IMR-90 (cell line): ENCODE measurements around the gene SPIN1. TPM values are rescaled to one million over a fixed set of nuclear protein-coding genes. Genes with fewer than 3 reads are reported as not detected.

Source experiments
- ATAC-seq: fragments of 200-7000 bp; cut with Tn5 transposase; 2 replicates; pipeline ENCODE4 v1.9.1; 2020; ENCODE audit warnings: low read depth, mild to moderate bottlenecking, moderate library complexity
- BruUV-seq: library from RNA; stranded (reverse); fragments of 400-500 nt; replicated peaks from 2 replicates; lab custom pipeline; 2021; lab: Mats Ljungman, UMichigan
- CTCF ChIA-PET: fragments of 300-600 bp; formaldehyde crosslinking; extraction: SDS; loops from one replicate; lab custom pipeline; 2021; ENCODE audit warnings: antibody characterized with exemption; lab: Yijun Ruan, JAX
- POLR2A ChIA-PET: fragments of 300-600 bp; sonication (Branson Sonifier 250); formaldehyde crosslinking; loops from one replicate; lab custom pipeline; 2022; ENCODE audit warnings: antibody characterized with exemption; ENCODE audit not compliant: unreplicated experiment; lab: Charles Lee
- DNase-seq: peaks from one replicate; pipeline ENCODE4 v3.0.0; 2013
- H2AFZ ChIP-seq: replicated peaks from 2 replicates; pipeline ENCODE3; 2013; ENCODE audit warnings: low read length, mild to moderate bottlenecking; ENCODE audit not compliant: poor library complexity
- H2AK5ac ChIP-seq: 2 replicates; pipeline ENCODE4 v1.6.1; 2013; ENCODE audit warnings: low read depth, low read length, inconsistent platforms
- H2AK9ac ChIP-seq: replicated peaks from 2 replicates; pipeline ENCODE3; 2013; ENCODE audit warnings: mild to moderate bottlenecking, low read depth, low read length, moderate library complexity; ENCODE audit not compliant: poor library complexity
- H2BK120ac ChIP-seq: 2 replicates; pipeline ENCODE4 v1.6.1; 2013; ENCODE audit warnings: low read depth, low read length, inconsistent platforms
- H2BK15ac ChIP-seq: 3 replicates; pipeline ENCODE4 v1.6.1; 2013; ENCODE audit warnings: low read depth, low read length, inconsistent platforms
- H2BK20ac ChIP-seq: 2 replicates; pipeline ENCODE4 v1.6.1; 2013; ENCODE audit warnings: low read depth, mild to moderate bottlenecking, inconsistent platforms, low read length, moderate library complexity
- H2BK5ac ChIP-seq: 2 replicates; pipeline ENCODE4 v1.6.1; 2013; ENCODE audit warnings: mild to moderate bottlenecking, low read depth, low read length, inconsistent platforms; ENCODE audit not compliant: poor library complexity, severe bottlenecking
- H3K14ac ChIP-seq: replicated peaks from 2 replicates; pipeline ENCODE4 v1.6.1; 2013; ENCODE audit warnings: low read depth, low read length, inconsistent platforms
- H3K18ac ChIP-seq: 2 replicates; pipeline ENCODE4 v1.6.1; 2013; ENCODE audit warnings: low read depth, low read length, control low read depth
- H3K23ac ChIP-seq: 2 replicates; pipeline ENCODE4 v1.6.1; 2013; ENCODE audit warnings: low read depth, low read length, inconsistent platforms
- H3K27ac ChIP-seq: 2 replicates; pipeline ENCODE4 v1.5.1; 2013; ENCODE audit warnings: mild to moderate bottlenecking, control low read depth, low read length; ENCODE audit not compliant: insufficient read depth
- H3K27me3 ChIP-seq: 2 replicates; pipeline ENCODE4 v1.6.1; 2013; ENCODE audit warnings: low read length; ENCODE audit not compliant: control insufficient read depth, insufficient read depth
- H3K36me3 ChIP-seq: 2 replicates; pipeline ENCODE4 v1.6.1; 2013; ENCODE audit warnings: low read length, mixed read lengths; ENCODE audit not compliant: control insufficient read depth, insufficient read depth
- H3K4ac ChIP-seq: 2 replicates; pipeline ENCODE4 v1.6.1; 2013; ENCODE audit warnings: low read depth, low read length, inconsistent platforms
- H3K4me1 ChIP-seq: 2 replicates; pipeline ENCODE4 v1.6.1; 2013; ENCODE audit warnings: low read length, mixed read lengths; ENCODE audit not compliant: control insufficient read depth, insufficient read depth
- H3K4me2 ChIP-seq: 2 replicates; pipeline ENCODE4 v1.6.1; 2013; ENCODE audit warnings: low read depth, mild to moderate bottlenecking, control low read depth, low read length, moderate library complexity
- H3K4me3 ChIP-seq: 2 replicates; pipeline ENCODE4 v1.5.1; 2013; ENCODE audit warnings: low read depth, mild to moderate bottlenecking, control low read depth, low read length, moderate library complexity; ENCODE audit not compliant: insufficient read depth
- H3K56ac ChIP-seq: 2 replicates; pipeline ENCODE4 v1.6.1; 2013; ENCODE audit warnings: low read length, inconsistent platforms; ENCODE audit not compliant: insufficient read depth; ENCODE audit errors: extremely low read depth
- H3K79me1 ChIP-seq, 2 experiments: 2 replicates each; pipeline ENCODE4 v1.6.1; 2013; ENCODE audit warnings: low read length in 2 of 2, inconsistent platforms in 1 of 2, low read depth in 1 of 2
- H3K9ac ChIP-seq: 2 replicates; pipeline ENCODE4 v1.6.1; 2013; ENCODE audit warnings: low read depth, low read length, control low read depth
- H3K9me1 ChIP-seq: 2 replicates; pipeline ENCODE4 v1.6.1; 2013; ENCODE audit warnings: low read length, inconsistent platforms; ENCODE audit not compliant: insufficient read depth
- H3K9me3 ChIP-seq: 2 replicates; pipeline ENCODE4 v1.6.1; 2013; ENCODE audit warnings: low read length; ENCODE audit not compliant: control insufficient read depth, insufficient read depth
- H4K20me1 ChIP-seq: 2 replicates; pipeline ENCODE4 v1.6.1; 2013; ENCODE audit warnings: low read length, inconsistent platforms; ENCODE audit not compliant: insufficient read depth
- H4K5ac ChIP-seq: 2 replicates; pipeline ENCODE4 v1.6.1; 2013; ENCODE audit warnings: mild to moderate bottlenecking, low read depth, low read length, control low read depth
- H4K8ac ChIP-seq, 2 experiments: 2 replicates each; pipeline ENCODE4 v1.6.1; 2013; ENCODE audit warnings: low read depth in 2 of 2, low read length in 2 of 2, control low read depth in 1 of 2, inconsistent platforms in 1 of 2
- H4K91ac ChIP-seq: 2 replicates; pipeline ENCODE4 v1.6.1; 2013; ENCODE audit warnings: low read depth, low read length, inconsistent platforms; ENCODE audit not compliant: insufficient read depth
- CHD1 ChIP-seq: IDR thresholded peaks from 2 replicates; pipeline ENCODE4 v1.6.1; 2012; ENCODE audit warnings: low read depth, low read length, improper control_type of control experiment
- FOS ChIP-seq: fragments of 150-350 bp; IDR thresholded peaks from 2 replicates; pipeline ENCODE4 v1.6.1; 2016; ENCODE audit warnings: low read depth, low read length
- MXI1 ChIP-seq: IDR thresholded peaks from 2 replicates; pipeline ENCODE4 v1.6.1; 2012; ENCODE audit warnings: low read depth, mild to moderate bottlenecking, low read length, moderate library complexity, borderline replicate concordance
- NFE2L2 ChIP-seq: fragments of 150-350 bp; IDR thresholded peaks from 2 replicates; pipeline ENCODE4 v1.6.1; 2016; ENCODE audit warnings: low read depth, mild to moderate bottlenecking, low read length
- SMC3 ChIP-seq: fragments of 150-350 bp; IDR thresholded peaks from 2 replicates; pipeline ENCODE4 v1.6.1; 2016; ENCODE audit warnings: low read depth, mild to moderate bottlenecking, antibody characterized with exemption, low read length, moderate library complexity
- WGBS, 2 experiments: methylation state at CpG; one replicate each; pipeline versions ENCODE4 v1.1.5 to v1.1.7; 2013; ENCODE audit warnings: missing lambda C conversion rate in 2 of 2; ENCODE audit not compliant: insufficient read length in 1 of 2; ENCODE audit errors: extremely low coverage in 2 of 2; 5-methylcytosine and 5-hydroxymethylcytosine counted together
- dilution Hi-C: fragments of 300-500 bp; cut with HindIII; formaldehyde crosslinking; loops from one replicate; pipeline ENCODE4 v1.14.3; 2018; ENCODE audit warnings: low sequenced_read_pairs; ENCODE audit not compliant: unreplicated experiment
- in situ Hi-C: fragments of 300-500 bp; cut with MboI; formaldehyde crosslinking; loops from 3 replicates; pipeline ENCODE4 v1.14.3; 2019; ENCODE audit warnings: low sequenced_read_pairs, inconsistent platforms, mixed read lengths
- intact Hi-C: fragments of 100-400 bp; cut with micrococcal nuclease; formaldehyde crosslinking; loops from 2 replicates; pipeline ENCODE4 v1.10.0; 2022
- polyA plus RNA-seq, 3 experiments: library from polyadenylated mRNA; depleted of rRNA; stranded (reverse); fragments of >200 nt; gene quantifications; 2 replicates each; pipeline ENCODE4 v1.2.3, GENCODE V29; 2012; ENCODE audit warnings: low replicate concordance in 1 of 3
- total RNA-seq: library from RNA; depleted of rRNA; stranded (reverse); fragments of >200 nt; gene quantifications from 2 replicates; pipeline ENCODE4 v1.2.3, GENCODE V29; 2012

The SPIN1 gene
- total and polyA plus RNA-seq, 2 of the 4 experiments (the other 2 are of a cell fraction): 63.3 to 141 TPM

DNA sequence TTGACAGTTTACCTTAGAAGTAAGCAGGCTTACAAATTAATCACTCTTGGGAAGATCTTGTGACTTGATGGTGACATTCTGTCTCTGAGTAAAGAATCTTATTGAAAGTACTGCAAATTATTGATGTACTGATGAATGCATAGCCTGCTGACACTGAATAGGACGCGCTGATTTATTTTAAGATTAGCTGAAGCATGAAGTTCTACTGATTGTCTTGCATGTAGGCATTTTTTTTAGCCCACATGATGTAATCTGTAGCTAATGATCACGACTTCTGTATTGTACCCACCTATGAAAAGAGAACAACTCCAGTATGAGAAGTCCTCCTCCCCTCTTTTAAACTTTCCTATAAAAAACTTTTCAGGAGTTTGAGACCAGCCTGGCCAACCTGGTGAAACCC is 28.3 kb upstream of the SPIN1 start:
- POLR2A ChIA-PET: no interaction called here
- no peak for ATAC-seq

More for the DNA sequence above, 28.3 kb upstream of the SPIN1 start:
- dilution Hi-C loops: no loop called here
- no peak overlapping the region for H3K23ac ChIP-seq
- no peak overlapping the region for H4K5ac ChIP-seq
- no peaks in the 10 kb centered on the region for H3K79me1 ChIP-seq
- H2BK15ac ChIP-seq: no peak overlapping the region
- H3K9me1 ChIP-seq: no peaks in the 10 kb centered on the region
- H2AK5ac ChIP-seq: no peak overlapping the region
- no peak overlapping the region for H3K18ac ChIP-seq
- H3K14ac ChIP-seq: no peak overlapping the region
- CTCF ChIA-PET: no interaction called here
- no peak overlapping the region for H2BK20ac ChIP-seq
- H3K36me3 ChIP-seq: no peaks in the 10 kb centered on the region
- TF ChIP-seq CHD1 (no peak), FOS (no peak), MXI1 (no peak), SMC3 (no peak), NFE2L2 (no peak)
- no peak overlapping the region for H3K4me3 ChIP-seq
- no peak overlapping the region for H3K27ac ChIP-seq
- no peaks in the 10 kb centered on the region for H3K4me1 ChIP-seq
- WGBS, 2 experiments: no CpG with 5 or more reads among the region's 3 CpGs
- H3K4me2 ChIP-seq: no peak overlapping the region
- H3K4ac ChIP-seq: no peak overlapping the region
- H2AK9ac ChIP-seq: no peak overlapping the region
- no TSS peak for BruUV-seq
- intact Hi-C loops: no loop called here
- in situ Hi-C loops: loop anchor here (10.0 kb wide), 1 partner anchor 185 kb away; no protein-coding TSS in a partner anchor
- no peak overlapping the region for H2BK120ac ChIP-seq
- no peak overlapping the region for H3K56ac ChIP-seq
- no peak overlapping the region for H4K8ac ChIP-seq
- peaks cover 1% of the 10 kb centered on the region; the same call in 1 of the 2 replicates for H3K27me3 ChIP-seq
- no peaks in the 10 kb centered on the region for H4K20me1 ChIP-seq
- no peak overlapping the region for H2AFZ ChIP-seq
- no peak overlapping the region for H3K9ac ChIP-seq
- no peak for DNase-seq
- no peak overlapping the region for H4K91ac ChIP-seq
- no peak overlapping the region for H2BK5ac ChIP-seq
- H3K9me3 ChIP-seq: no peaks in the 10 kb centered on the region
